Kidney glomerular epithelial cell (primary cell): ENCODE measurements around the gene HDAC7.

Experiments
- DNase-seq: peaks from one replicate; lab custom pipeline; 2025; lab: John Stamatoyannopoulos, UW

Gene HDAC7

GRCh38 chr12:47762850-47763465, 56.7 kb downstream of the HDAC7 start:
- DNase-seq, result no peak

- DNase-seq, result peak; percentile 91
Observed at GRCh38 chr12:47758834-47759690, 60.6 kb downstream of the HDAC7 start, which contains the start of gene RAPGEF3. RAPGEF3 (minus strand) TSS chr12:47758880; CDS start chr12:47758556, 324 bp downstream.

- DNase-seq, result no peak
Observed at GRCh38 chr12:47758584-47758833, 61.2 kb downstream of the HDAC7 start.

GRCh38 chr12:47757840-47758583, 61.7 kb downstream of the HDAC7 start:
- no peak for DNase-seq

- DNase-seq, result no peak
Observed at GRCh38 chr12:47757364-47757839, 62.3 kb downstream of the HDAC7 start.

GRCh38 chr12:47755655-47756562, 63.8 kb downstream of the HDAC7 start:
- peak; percentile 17 for DNase-seq

GRCh38 chr12:47754881-47755280, 64.8 kb downstream of the HDAC7 start:
- DNase-seq, result no peak

- DNase-seq, result no peak
Observed at GRCh38 chr12:47754126-47754525, 65.6 kb downstream of the HDAC7 start.

- DNase-seq, result no peak
Observed at GRCh38 chr12:47753021-47754001, 66.4 kb downstream of the HDAC7 start.

GRCh38 chr12:47752552-47752951, 67.2 kb downstream of the HDAC7 start:
- no peak for DNase-seq

GRCh38 chr12:47752121-47752520, 67.6 kb downstream of the HDAC7 start:
- no peak for DNase-seq

- DNase-seq, result no peak
Observed at GRCh38 chr12:47751561-47751960, 68.1 kb downstream of the HDAC7 start.

GRCh38 chr12:47750916-47751470, 68.7 kb downstream of the HDAC7 start:
- DNase-seq, result no peak

GRCh38 chr12:47750229-47750798, 69.4 kb downstream of the HDAC7 start:
- no peak for DNase-seq

GRCh38 chr12:47748899-47749298, 70.8 kb downstream of the HDAC7 start:
- DNase-seq, result no peak

- no peak for DNase-seq
Observed at GRCh38 chr12:47748507-47748828, 71.2 kb downstream of the HDAC7 start.

GRCh38 chr12:47747596-47748506, 71.9 kb downstream of the HDAC7 start:
- DNase-seq, result no peak

- no peak for DNase-seq
Observed at GRCh38 chr12:47747126-47747525, 72.6 kb downstream of the HDAC7 start.

- no peak for DNase-seq
Observed at GRCh38 chr12:47746523-47746922, 73.2 kb downstream of the HDAC7 start.
